Muscle of leg (tissue), 11 donors: Measurements from ENCODE around the gene CDK6. TPM values are rescaled to one million over a fixed set of nuclear protein-coding genes. Genes with fewer than 3 reads are reported as not detected.
"Not testable (repeated sequence)": the region's sequence is repeated elsewhere in the genome, so short reads cannot be mapped to it uniquely, and the experiment has no call there.

ENCODE experiments used
- DNase-seq: peaks from one replicate; pipeline ENCODE4 v3.0.0; 2013
- H3K27ac ChIP-seq: one replicate; pipeline ENCODE4 v1.5.1; 2013; ENCODE audit warnings: mild to moderate bottlenecking, low read length, control low read depth
- H3K27me3 ChIP-seq: one replicate; pipeline ENCODE4 v1.6.1; 2013; ENCODE audit warnings: low read length; ENCODE audit not compliant: control insufficient read depth, insufficient read depth
- H3K36me3 ChIP-seq: one replicate; pipeline ENCODE4 v1.6.1; 2013; ENCODE audit warnings: low read length; ENCODE audit not compliant: control insufficient read depth, insufficient read depth
- H3K4me1 ChIP-seq: one replicate; pipeline ENCODE4 v1.6.1; 2013; ENCODE audit warnings: low read length; ENCODE audit not compliant: control insufficient read depth, insufficient read depth
- H3K4me3 ChIP-seq: one replicate; pipeline ENCODE4 v1.5.1; 2013; ENCODE audit warnings: low read length, control low read depth
- H3K9me3 ChIP-seq: replicated peaks from 2 replicates; pipeline ENCODE4 v1.6.1; 2013; ENCODE audit warnings: low read depth, low read length; ENCODE audit not compliant: control insufficient read depth
- WGBS: methylation state at CpG from one replicate; pipeline ENCODE4 v1.1.5; 2013; ENCODE audit warnings: missing lambda C conversion rate; ENCODE audit not compliant: insufficient coverage; 5-methylcytosine and 5-hydroxymethylcytosine counted together
- polyA plus RNA-seq, 8 donors: library from polyadenylated mRNA; unstranded; fragments of 120-200 nt; gene quantifications; one replicate each; pipeline versions ENCODE4 v1.2.1 to v1.2.3, GENCODE V29; 2013; ENCODE audit warnings: inconsistent platforms in 1 of 8, low replicate concordance in 1 of 8; ENCODE audit not compliant: insufficient read length in 8 of 8, insufficient read depth in 1 of 8
- total RNA-seq: library from RNA; stranded (reverse); fragments of 120-200 nt; gene quantifications from one replicate; pipeline ENCODE4 v1.2.4, GENCODE V29; 2013

The CDK6 gene
- total and polyA plus RNA-seq, 9 donors, result 36.4 to 77.0 (median 54.0) TPM

DNA sequence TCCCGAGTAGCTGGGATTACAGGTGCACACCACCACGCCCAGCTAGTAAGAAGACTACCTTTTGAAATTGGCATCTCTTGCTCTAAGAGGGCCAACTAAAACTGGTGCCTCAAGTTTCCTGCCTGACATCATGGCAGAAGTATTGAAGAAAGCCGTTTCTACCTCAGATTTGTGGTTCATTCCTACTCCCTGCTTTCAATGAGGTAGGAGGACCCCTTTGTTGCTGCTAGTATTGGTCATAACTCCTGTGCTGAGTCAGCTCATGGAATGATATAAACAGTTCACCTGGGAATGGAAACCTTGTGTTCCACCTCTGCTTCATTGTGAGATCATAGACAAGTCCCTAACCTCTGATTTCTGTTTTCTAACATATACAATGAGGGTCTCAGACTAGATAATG is 82.8 kb downstream of the CDK6 start:
- Histone ChIP-seq H3K27ac (no peak overlapping the region), H3K4me3 (no peak overlapping the region), H3K36me3 (no peaks in the 10 kb centered on the region), H3K9me3 (no peaks in the 10 kb centered on the region), H3K27me3 (no peaks in the 10 kb centered on the region), H3K4me1 (peaks cover 16% of the 10 kb centered on the region)
- 94% methylated on average over 2 of the region's 3 CpGs for WGBS
- no peak for DNase-seq

DNA sequence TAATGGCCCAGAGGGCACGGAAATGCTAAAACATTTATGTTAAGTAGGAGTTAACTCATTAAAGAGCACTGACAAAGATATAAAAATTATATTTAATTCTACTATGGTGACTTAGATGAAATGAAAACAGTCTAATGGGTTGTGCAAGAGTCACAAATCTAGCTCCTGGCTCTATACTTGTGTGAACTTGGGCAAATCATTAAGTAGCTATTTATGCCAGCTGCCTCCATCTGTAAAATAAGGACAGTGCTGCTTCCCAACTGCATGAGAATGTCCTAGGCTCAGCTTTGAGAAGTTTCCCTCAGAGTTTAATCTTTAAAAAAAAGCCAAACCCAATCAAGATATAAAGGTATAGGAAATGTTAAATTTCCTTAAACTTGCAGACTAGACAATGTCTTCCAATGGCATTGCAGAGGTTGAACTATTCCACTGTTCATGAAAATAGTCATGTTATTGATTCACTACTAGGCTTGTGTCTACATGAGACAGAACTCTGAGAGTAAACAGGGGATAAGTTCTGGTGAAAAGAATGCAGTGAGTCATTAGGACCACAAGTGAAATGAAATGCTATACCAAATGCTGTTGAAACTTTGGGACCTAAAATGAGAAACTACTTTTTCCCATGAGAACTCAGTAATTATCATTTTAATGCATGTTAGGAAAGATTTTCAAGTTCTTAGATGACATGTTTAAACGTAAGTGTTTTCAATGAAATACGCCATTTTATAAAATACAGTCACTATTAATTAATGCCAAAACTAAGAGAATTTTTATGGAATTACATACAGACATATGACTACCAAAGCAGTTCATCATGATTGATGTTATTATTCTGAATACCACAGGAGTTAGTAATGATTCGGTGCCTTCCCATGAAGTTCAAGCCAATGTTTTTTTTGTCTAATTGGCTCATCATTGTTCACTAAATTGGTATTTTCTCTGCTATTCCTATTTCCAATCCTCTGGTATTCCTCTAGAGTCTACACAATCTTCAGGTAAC is 84.2 kb downstream of the CDK6 start:
- Histone ChIP-seq H3K4me3 (no peak overlapping the region), H3K4me1 (peaks cover 16% of the 10 kb centered on the region), H3K9me3 (no peaks in the 10 kb centered on the region), H3K27ac (peak overlapping the region; percentile 62), H3K36me3 (no peaks in the 10 kb centered on the region), H3K27me3 (no peaks in the 10 kb centered on the region)
- DNase-seq, result peak; percentile 47
- 60% methylated on average over 1 of the region's 4 CpGs for WGBS

DNA sequence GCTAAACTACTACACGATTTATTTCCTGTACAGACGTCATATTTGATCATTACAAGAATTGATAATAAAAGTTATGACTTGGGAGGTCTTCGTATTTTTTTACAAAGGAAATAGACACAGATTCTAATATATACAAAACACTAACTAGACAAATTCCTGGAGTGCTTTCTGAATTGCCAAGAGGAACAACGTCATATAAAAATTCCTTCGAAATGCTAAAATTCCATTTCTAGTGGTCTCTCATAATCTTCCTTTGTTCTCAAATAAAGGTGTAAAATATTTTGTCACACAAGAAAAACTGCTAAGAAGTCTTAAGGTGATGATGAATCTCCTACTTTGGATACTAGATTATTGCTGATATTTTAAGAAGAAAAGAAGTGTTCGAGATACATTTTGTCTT is 85.4 kb downstream of the CDK6 start:
- Histone ChIP-seq H3K27me3 (no peaks in the 10 kb centered on the region), H3K4me1 (peaks cover 16% of the 10 kb centered on the region), H3K36me3 (no peaks in the 10 kb centered on the region), H3K9me3 (no peaks in the 10 kb centered on the region), H3K27ac (no peak overlapping the region), H3K4me3 (no peak overlapping the region)
- no peak for DNase-seq
- no CpG with 5 or more reads among the region's 6 CpGs for WGBS

DNA sequence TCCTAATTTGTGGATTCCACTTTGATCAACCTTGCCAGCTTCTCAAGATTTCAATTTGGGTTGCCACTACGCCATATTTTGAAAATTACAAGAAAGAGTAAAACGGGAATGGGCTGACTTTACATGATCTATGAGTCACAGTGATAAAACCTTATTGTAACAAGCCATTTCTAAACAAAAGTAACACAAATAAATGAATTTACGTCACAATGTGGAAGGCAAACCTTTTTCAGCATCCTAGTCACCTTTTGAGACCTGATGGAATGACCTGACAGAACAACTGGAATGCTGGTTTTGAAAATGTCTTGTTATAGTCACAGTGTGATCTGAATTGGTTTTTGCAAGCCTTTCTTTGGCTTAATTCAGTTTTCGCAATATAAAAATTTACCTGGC is 85.9 kb downstream of the CDK6 start:
- Histone ChIP-seq H3K9me3 (no peaks in the 10 kb centered on the region), H3K27me3 (no peaks in the 10 kb centered on the region), H3K36me3 (no peaks in the 10 kb centered on the region), H3K4me1 (peaks cover 11% of the 10 kb centered on the region), H3K27ac (no peak overlapping the region), H3K4me3 (no peak overlapping the region)
- WGBS, result no CpG with 5 or more reads among the region's 4 CpGs
- no peak for DNase-seq

DNA sequence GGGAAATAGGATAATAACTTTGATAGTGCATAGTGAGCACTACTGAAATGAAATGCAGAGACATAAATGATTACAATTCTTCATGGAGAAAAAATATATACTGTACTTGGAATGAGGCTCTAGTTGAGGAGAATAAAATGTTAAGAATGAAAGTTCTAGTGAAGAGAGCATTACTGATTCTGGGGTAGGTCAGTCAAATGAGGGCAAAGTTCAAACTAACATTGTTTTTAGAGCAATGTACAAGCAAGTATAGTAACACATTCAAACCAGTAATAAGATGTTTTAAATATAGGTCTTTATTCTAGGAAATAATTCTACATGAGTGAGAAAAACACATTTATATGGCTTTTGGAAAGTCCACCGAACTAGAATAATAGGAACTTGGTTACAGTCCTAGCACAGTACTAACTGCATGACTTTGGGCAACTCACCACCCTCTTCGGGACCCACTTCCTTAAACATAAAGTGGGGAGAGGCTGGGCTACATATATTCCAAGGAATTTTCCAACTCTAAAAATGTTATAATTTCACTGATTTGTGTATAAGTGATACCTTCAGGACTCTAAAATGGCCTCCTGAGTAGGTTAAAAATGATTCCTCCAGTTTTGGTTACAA is 86.4 kb downstream of the CDK6 start:
- H3K4me1 ChIP-seq, result peaks cover 6% of the 10 kb centered on the region
- H3K4me3 ChIP-seq, result no peak overlapping the region
- no peaks in the 10 kb centered on the region for H3K27me3 ChIP-seq
- no peak for DNase-seq
- H3K9me3 ChIP-seq, result no peaks in the 10 kb centered on the region
- WGBS, result no CpG with 5 or more reads among the region's 2 CpGs
- no peaks in the 10 kb centered on the region for H3K36me3 ChIP-seq
- H3K27ac ChIP-seq, result no peak overlapping the region

DNA sequence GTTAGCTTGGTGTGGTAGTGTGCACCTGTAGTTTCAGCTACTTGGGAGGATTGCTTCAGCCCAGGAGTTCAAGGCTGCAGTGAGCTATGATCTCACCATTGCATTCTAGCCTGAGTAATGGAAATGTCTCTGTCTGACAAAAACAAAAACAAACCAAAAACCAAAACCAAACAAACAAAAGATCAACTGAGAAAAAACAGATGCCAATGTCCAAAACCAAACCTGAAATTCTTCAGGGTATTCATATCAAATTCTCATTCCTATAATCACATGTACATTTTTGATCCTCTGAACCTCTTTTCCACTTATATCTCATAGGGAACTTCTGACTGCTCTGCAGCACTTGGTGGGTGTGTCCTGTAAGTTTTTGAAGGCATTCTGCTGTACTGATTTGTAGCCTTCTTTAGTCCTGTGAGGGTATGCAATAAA is 87.0 kb downstream of the CDK6 start:
- Histone ChIP-seq H3K4me1 (peaks cover 2% of the 10 kb centered on the region), H3K9me3 (no peaks in the 10 kb centered on the region), H3K27me3 (no peaks in the 10 kb centered on the region), H3K36me3 (no peaks in the 10 kb centered on the region), H3K27ac (no peak overlapping the region), H3K4me3 (no peak overlapping the region)
- DNase-seq, result no peak

DNA sequence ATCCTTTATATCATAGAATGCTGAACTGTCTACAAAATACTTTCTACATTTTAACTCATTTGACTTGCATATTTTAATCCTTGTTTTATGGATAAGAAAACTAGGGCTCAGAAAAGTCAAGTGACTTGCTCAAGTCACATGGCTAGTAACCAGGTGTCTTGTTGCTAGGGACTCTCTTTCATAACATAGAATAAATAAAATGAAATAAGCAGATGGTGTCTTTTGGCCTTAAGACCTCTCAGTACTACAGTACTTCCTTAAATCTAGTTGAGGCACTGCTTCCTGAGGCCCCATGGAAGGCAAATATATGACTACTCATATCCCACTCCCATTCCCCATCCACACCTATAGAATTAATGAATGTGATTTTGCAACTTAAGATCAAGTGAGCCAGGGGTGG is 87.9 kb downstream of the CDK6 start:
- DNase-seq, result no peak
- Histone ChIP-seq H3K27ac (no peak overlapping the region), H3K27me3 (no peaks in the 10 kb centered on the region), H3K4me3 (no peak overlapping the region), H3K36me3 (no peaks in the 10 kb centered on the region), H3K4me1 (peaks cover under 1% of the 10 kb centered on the region), H3K9me3 (no peaks in the 10 kb centered on the region)

DNA sequence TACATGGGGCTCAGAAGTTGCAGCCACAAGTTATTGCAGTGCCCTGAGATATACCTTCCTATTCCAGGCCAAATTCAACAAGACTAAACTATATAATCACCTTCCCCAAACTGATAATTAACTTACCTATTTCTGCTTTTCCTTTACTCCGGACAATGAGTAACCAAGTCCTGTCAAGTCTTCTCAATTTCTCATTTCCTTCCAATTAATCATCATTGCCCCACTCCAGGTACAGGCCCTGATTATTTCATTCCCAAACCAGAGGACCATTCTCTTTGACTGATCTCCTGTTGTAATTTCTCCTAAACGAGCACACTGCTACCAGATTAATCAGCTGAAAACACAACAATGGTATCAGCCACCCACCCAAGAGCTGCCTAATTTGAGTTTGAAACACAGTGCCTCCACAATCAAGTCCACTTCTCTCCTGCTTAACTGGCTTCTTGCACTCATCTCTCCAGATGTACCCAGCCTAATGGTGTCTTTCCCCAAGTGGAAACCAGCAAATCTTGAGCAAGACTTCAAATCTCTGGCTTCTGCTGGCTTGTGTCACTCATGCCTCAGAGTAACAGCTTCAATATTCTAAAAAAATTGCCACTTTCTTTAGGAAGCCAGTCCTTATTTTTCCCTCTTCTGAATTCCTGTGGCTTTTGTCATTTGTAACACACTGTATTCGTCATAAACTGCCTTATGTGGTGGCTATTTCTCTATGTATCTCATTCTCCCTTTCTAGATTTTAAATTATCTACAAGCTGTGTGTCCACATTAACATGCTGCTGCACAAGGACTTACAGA is 89.1 kb downstream of the CDK6 start:
- Histone ChIP-seq H3K27ac (no peak overlapping the region), H3K9me3 (no peaks in the 10 kb centered on the region), H3K27me3 (no peaks in the 10 kb centered on the region), H3K4me1 (no peaks in the 10 kb centered on the region), H3K36me3 (no peaks in the 10 kb centered on the region), H3K4me3 (no peak overlapping the region)
- WGBS, result 77% methylated on average over 2 of the region's 3 CpGs
- DNase-seq, result no peak

DNA sequence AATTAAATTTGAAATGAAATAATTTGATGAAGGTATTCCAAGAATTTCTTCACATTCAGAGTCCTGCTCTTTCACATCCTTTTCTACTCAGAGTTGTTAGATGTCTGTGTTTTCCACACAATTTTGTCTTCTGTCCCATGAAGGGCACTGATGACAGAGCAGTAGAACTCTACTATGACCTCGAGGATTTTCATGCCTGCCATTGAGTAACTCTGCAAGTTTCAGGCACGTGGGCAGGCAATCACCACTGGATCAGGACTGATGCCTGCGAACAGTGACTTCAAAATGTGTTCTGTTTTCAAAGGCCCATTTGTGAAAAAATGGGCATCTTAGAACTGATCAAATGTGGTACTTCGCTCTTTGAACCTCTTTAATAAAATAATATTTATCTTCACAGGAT is 91.1 kb downstream of the CDK6 start:
- Histone ChIP-seq H3K4me3 (no peak overlapping the region), H3K9me3 (no peaks in the 10 kb centered on the region), H3K4me1 (no peaks in the 10 kb centered on the region), H3K27ac (no peak overlapping the region), H3K27me3 (no peaks in the 10 kb centered on the region), H3K36me3 (no peaks in the 10 kb centered on the region)
- 88% methylated on average over 2 of the region's 4 CpGs for WGBS
- no peak for DNase-seq

DNA sequence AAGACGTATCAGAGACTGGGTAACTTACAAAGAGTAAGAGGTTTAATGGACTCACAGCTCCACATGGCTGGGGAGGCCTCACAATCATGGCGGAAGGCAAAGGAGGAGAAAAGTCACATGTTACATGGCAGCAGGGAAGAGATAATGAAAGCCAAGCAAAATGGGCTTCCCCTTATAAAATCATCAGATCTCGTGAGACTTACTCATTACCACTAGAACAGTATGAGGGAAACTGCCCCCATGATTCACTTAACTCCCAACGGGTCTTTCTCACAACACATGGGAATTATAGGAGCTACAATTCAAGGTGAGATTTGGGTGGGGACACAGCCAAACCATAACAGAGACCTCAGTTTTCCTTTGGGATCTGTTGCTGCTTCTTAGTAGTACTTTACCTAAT is 92.2 kb downstream of the CDK6 start:
- H3K27me3 ChIP-seq, H3K4me3 ChIP-seq, H3K4me1 ChIP-seq, DNase-seq, H3K27ac ChIP-seq, H3K9me3 ChIP-seq, H3K36me3 ChIP-seq: not testable (repeated sequence)
- 86% methylated on average over 1 of the region's 4 CpGs for WGBS
